ENCODE results near the gene LTA4H. TPM values are rescaled to one million over a fixed set of nuclear protein-coding genes. Genes with fewer than 3 reads are reported as not detected.

The LTA4H gene
- total RNA-seq, 2 experiments from 2014 or later: 112 TPM

GRCh38 chr12:95977764-95978305 is 57.6 kb downstream of the LTA4H start:
- POLR2A ChIA-PET: interaction anchor here (0.9 kb wide), 1 partner anchor 75 kb away, joined by 3 read pairs; no protein-coding TSS in a partner anchor
- Mint-ChIP-seq H3K36me3 (ENCODE audit: low read depth) (no peaks in the 10 kb centered on the region), H3K27me3 (no peaks in the 10 kb centered on the region), H3K27ac (no peak overlapping the region), H3K4me1 (ENCODE audit: low read depth) (no peaks in the 10 kb centered on the region), H3K9me3 (no peaks in the 10 kb centered on the region), H3K4me3 (no peak overlapping the region)
- intact Hi-C loops (cut with micrococcal nuclease): no loop called here
- CTCF ChIA-PET: no interaction called here
- no peak for TF ChIP-seq CTCF (IDR thresholded peaks at IDR 0.05)
- ATAC-seq (no peak), DNase-seq (no peak)

- no peak overlapping the region for H3K27ac Mint-ChIP-seq
- H3K4me3 Mint-ChIP-seq: no peak overlapping the region
- TF ChIP-seq CTCF (IDR thresholded peaks at IDR 0.05): no peak
- DNase-seq (no peak), ATAC-seq (no peak)
- no peaks in the 10 kb centered on the region for H3K9me3 Mint-ChIP-seq
- H3K4me1 Mint-ChIP-seq (ENCODE audit: low read depth): no peaks in the 10 kb centered on the region
- POLR2A ChIA-PET: no interaction called here
- CTCF ChIA-PET: no interaction called here
- intact Hi-C loops (cut with micrococcal nuclease): no loop called here
- H3K27me3 Mint-ChIP-seq: no peaks in the 10 kb centered on the region
- no peaks in the 10 kb centered on the region for H3K36me3 Mint-ChIP-seq (ENCODE audit: low read depth)
Measured at GRCh38 chr12:95976416-95976832, 59.0 kb downstream of the LTA4H start.

- no peak for ATAC-seq
- ChIA-PET POLR2A (no interaction called here), CTCF (no interaction called here)
Measured at GRCh38 chr12:95975491-95975890, 59.9 kb downstream of the LTA4H start.

GRCh38 chr12:95974358-95974757 is 61.0 kb downstream of the LTA4H start:
- no peak for TF ChIP-seq CTCF (IDR thresholded peaks at IDR 0.05)
- H3K27ac Mint-ChIP-seq: no peak overlapping the region
- no peaks in the 10 kb centered on the region for H3K4me1 Mint-ChIP-seq (ENCODE audit: low read depth)
- no peaks in the 10 kb centered on the region for H3K36me3 Mint-ChIP-seq (ENCODE audit: low read depth)
- no peak for DNase-seq
- POLR2A ChIA-PET: no interaction called here
- intact Hi-C loops (cut with micrococcal nuclease): no loop called here
- no peaks in the 10 kb centered on the region for H3K27me3 Mint-ChIP-seq
- no peak overlapping the region for H3K4me3 Mint-ChIP-seq
- no peak for ATAC-seq
- no peaks in the 10 kb centered on the region for H3K9me3 Mint-ChIP-seq
- CTCF ChIA-PET: no interaction called here

More at GRCh38 chr12:95975491-95975890, 59.9 kb downstream of the LTA4H start:
- TF ChIP-seq CTCF (IDR thresholded peaks at IDR 0.05): no peak
- Mint-ChIP-seq H3K27me3 (no peaks in the 10 kb centered on the region), H3K27ac (no peak overlapping the region), H3K4me1 (ENCODE audit: low read depth) (no peaks in the 10 kb centered on the region), H3K4me3 (no peak overlapping the region), H3K36me3 (ENCODE audit: low read depth) (no peaks in the 10 kb centered on the region), H3K9me3 (no peaks in the 10 kb centered on the region)
- DNase-seq: no peak
- intact Hi-C loops (cut with micrococcal nuclease): no loop called here

GRCh38 chr12:95972832-95973456 is 62.4 kb downstream of the LTA4H start:
- DNase-seq (no peak), ATAC-seq (no peak)
- POLR2A ChIA-PET: no interaction called here
- intact Hi-C loops (cut with micrococcal nuclease): no loop called here
- Mint-ChIP-seq H3K27ac (no peak overlapping the region), H3K4me1 (ENCODE audit: low read depth) (no peaks in the 10 kb centered on the region), H3K36me3 (ENCODE audit: low read depth) (no peaks in the 10 kb centered on the region), H3K4me3 (no peak overlapping the region), H3K9me3 (no peaks in the 10 kb centered on the region), H3K27me3 (no peaks in the 10 kb centered on the region)
- CTCF ChIA-PET: interaction anchor here (1.0 kb wide), 1 partner anchor 17 kb away, joined by 3 read pairs; no protein-coding TSS in a partner anchor
- TF ChIP-seq CTCF (IDR thresholded peaks at IDR 0.05): no peak

Data from activated CD8-positive, alpha-beta T cell treated with anti-CD3 and anti-CD28 coated beads for 36 hours (primary cell).